HK-2 (cell line): ENCODE data around the gene TMEM232.
"Not testable (repeated sequence)": the region's sequence is repeated elsewhere in the genome, so short reads cannot be mapped to it uniquely, and the experiment has no call there.

Source experiments
- DNase-seq: peaks from one replicate; pipeline ENCODE4 v3.0.0-alpha.2; 2018; ENCODE audit not compliant: unreplicated experiment

The TMEM232 gene

DNA sequence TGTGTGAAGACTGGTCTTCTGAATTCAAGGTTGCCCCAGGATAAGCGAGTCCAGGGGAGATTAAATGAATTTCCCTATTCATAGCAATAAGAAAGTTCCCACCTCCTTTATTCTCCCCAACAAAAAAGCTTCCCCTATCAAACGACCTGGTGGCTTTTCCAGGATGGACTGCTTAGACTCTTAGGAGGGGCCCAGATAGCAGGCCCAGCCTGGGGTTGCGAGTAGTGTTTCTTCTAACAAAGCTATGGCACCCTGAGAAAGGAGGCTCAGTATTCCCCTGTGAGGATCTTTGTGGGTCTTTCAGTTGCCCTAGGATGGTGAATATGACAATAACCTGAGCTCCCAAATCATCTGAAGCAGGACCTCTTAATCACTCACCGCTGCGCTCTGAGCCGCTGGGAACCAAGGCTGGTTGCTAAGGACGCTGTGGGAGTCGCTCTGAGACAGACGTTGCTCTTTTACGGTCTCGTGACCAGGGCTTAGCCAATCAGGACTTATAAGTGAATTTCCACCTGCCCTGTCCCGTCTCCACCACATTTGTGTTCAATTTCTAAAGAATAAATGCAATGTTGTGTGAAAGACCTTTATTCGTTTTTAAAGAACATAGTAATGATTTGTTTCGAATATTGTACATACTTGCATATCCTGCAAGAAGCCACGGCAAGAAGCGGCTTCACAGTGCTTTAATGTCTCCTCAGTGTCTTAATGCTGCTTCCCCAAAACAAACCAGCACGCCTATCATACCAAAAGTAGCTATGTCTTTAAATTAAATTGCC lies at the start of gene TMEM232:
TSS of gene TMEM232 (minus strand) at position 423 of the 776 bp plus-strand sequence. CDS start 59,319 bp downstream, outside the sequence.
- DNase-seq: peak; percentile 62

DNA sequence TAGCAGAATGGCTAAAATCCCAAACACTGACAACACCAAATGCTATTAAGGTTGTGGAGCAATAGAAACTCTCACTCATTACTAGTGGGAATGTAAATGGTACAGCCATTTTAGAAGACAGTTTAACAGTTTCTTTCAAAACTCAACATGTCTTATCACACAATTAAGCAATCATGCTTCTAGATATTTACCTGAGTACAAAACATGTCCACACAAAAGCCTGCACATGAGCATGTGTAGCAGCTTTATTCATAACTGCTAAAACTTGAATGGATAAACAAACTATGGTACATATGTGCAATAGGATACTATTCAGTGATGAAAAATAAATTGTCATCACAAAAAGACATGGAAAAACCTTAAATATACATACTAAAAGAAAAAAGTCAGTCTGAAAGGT lies 43.8 kb upstream of the TMEM232 start:
- DNase-seq: no peak

DNA sequence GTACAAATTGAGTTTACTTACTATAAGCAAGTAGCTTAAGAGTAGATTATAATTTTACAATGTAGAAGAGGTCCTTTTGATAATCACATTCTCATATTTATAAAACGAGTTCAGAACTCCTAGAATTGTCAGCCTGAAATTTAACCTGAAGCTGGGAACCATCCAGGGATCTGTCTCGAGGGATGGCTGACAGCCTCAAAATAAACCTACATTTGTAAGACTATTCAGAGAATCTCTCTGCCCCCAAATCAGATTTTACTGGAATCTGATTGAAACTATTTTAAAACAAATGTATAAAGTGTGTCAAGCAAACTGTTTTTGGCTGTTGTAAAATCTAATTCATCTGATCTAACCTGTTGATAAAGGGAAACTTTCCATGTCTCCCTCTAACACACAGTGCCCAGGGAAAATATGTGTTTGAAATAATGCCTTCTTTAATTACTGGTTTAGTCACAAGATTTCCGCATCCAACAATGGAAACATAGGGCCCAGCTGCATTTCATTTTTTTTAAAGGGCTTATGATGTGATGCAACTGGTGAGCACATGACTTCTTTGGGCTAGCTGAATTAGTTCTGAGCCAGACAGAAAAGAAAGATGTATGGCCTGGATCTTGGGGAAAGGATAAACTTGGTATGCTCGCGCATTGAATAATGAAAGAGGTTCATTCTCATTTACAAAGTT lies 42.7 kb upstream of the TMEM232 start:
- DNase-seq: no peak

DNA sequence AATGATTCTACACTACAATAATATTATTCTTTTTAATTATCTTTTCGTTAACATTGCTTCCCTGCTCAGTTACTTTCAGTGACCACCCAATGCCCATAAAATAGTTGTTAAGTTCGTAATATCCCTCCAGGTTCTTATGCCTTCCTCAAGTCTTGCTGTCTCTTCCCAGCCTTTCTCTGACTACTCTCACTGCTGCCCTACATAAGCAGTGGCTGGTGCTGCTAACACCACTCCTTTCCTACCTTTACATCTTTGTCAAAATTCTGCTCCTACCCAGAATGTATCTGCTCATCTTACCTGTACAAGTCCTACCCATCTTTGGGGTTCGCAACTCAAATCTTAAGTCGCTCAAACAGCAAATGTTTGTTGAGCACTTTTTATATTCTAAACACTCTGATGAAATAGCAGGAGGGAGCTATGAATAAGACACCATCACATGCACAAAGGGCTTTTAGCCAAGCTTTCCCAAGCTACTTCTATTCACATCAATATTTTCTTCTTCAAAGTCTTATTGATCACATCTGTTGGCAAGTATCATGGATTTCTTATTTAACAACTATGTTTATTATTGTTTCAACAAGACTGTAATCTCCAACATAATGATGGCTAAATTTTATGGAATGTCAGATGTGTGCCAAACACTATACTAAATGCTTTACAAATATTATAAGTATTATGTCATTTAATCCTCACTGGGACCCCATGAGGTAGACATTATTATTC lies 41.8 kb upstream of the TMEM232 start:
- DNase-seq: no peak

DNA sequence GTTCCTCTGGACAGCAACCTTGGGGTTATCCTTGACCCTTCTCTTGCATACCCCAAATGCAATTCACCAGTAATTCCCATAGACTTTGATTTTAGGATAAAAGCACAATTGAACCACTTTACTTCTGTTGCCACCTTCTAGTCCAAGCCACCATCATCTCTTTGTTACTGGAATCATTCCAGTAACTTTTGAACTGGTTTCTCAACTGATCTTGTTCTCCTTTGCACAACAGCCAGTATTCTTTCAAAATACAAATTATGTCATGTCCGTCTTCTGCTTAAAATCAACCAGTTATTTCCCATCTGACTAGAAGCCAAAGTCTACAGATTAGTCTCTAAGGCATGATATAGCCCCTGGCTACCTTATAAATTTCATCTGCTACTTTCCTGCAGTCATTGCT lies 33.7 kb upstream of the TMEM232 start:
- no peak for DNase-seq

DNA sequence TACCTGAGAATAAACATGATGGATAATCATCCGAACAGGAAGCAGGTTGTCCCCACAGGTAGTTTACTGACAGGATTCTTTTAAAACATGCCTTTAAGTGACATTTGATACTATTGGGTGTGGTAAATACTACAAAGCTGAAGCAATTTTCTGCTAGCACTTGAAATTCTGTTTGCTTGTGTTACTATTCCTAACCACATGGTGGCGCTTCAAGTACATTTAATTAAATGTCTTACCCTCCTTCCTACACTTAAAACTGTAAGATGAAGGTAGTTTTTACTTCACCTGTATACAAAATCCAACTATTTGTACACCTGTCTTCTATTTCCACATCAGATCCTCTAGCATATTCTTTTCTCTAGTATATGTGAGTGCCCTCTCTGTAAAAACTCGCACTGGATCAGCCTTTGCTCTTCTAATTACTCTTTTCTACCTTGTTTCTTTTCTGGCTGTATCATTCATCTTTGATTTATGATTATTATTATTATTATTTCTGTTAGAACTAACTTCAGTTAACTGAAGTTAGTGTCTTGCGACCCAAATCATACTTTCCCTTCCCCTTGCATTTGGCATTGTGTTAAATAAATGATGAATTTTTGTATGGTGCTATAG lies 30.8 kb upstream of the TMEM232 start:
- DNase-seq: no peak

DNA sequence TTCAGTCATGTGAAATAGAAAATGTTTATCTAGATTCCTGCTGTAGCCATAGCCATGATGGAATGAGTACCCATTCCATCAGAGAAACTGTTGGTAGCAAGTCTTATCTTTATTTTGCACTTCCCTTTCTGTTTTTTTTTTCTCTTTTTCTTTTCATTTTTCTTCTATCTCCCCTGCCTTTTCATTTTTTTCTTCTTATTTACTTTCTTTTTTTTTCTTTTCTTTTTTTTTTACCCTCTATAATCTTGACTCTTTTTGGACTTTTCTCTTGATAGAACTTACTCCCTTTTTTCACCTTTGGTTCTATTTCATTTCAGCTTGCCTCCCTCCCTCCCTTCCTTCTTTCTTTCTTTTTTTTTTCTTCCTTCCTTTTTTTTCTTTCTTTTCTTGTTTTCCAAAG lies 27.7 kb upstream of the TMEM232 start:
- DNase-seq: no peak

DNA sequence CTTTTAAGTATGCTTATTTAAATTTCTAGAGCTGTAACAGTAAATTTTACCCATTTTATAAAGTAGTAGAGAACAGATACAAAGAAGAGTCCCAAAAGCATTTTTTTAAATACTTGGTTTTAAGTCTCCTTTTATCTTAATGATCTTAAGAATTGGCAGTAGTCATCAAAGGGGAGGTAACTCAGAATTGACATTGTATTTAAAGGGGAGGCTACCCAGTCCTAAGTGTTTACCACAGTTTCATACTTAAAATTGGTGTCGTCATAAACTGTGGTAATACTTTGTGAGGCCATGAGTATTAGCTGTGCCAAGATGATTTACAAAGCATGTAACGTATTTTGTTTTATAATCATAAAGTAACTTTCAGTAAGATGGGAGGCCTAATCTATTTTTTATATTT lies 27.1 kb upstream of the TMEM232 start:
- no peak for DNase-seq

DNA sequence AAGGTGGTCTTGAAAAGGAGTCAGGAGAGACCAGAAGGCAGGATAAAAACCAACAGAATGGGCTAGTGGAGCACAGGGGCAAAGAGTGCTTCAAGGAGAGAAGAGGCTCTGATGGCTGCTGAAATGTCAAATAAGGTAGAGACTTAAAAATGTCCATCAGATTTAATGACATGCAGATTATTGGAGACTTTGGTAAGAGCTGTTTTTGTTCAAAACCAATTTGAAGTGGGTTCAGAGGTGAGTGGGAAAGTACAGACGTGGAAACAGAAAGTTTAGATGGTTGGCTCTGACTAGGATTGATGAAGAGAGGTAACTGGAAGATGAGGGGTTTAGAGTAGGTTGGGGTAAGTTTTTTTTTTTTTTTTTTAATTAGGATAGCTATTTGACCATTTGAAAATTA lies 26.5 kb upstream of the TMEM232 start:
- no peak for DNase-seq

DNA sequence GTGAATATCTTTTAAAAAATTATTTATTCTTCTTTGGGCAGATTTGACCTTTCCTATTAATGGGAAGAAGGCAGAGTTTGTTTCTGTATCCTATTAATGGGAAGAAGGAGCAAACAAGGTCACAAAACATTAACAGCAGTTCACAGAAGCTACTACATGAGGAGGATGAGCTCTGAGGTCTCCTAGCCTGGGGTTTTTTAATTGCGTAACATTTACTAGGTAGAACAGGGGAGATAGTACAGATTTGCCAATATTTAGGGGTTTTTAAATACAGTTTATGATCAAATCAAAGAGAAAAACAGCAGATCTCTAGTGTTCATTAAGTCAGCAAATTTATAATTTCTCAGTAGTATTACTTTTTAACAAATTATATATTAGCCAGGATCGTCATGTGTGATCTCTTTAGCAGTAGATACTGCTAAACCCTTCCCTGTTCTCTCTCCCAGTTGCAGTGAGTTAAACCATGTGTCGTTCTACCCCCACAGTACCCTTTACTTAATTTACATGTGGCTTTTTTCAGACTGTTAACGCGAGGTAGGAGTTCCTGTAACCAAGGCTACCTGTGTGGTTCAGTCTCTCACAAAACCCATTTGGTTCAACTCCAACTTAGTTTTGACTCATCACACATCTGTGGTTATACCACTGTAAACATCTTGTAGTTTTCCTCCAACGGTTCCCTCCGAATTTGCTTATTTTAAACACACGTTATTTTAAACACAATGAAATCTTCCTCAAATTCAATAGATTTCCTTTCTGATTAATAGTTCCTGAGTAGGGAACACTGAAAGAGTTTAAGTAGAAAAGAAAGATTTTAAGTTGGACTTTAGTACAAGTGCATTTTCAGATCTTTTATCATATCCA lies 25.7 kb upstream of the TMEM232 start:
- no peak for DNase-seq

DNA sequence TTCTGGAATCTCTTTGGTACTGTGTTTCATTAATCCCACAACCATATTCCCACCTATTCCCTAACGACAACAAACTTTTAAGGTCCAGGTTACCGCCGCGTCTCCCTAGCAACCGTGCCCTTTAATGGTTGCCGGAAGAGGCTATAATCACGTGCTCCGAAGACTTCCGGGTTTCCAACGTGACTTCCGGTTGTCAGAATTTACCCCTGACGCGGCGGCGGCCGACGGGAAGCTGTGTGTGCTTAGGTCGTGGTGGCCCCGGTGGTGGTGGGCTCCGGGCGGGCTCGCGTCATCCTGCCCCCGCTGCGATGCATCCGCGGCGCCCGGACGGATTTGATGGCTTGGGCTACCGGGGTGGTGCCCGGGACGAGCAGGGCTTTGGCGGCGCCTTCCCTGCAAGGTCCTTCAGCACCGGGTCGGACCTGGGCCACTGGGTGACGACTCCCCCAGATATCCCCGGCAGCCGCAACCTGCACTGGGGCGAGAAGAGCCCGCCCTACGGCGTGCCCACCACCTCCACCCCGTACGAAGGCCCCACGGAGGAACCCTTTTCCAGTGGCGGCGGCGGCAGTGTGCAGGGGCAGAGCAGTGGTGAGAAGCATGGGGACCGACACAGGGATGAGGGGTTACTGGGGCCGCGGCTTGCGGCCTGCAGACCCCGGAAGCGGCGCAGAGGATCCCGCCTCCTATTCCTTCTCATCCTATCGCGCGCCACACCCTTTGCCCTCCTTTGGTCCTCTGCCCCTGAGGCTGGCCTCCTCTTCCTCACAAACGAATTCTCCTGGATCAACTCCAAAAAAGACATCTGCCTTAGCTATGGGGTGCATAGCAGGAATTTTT lies 12.6 kb upstream of the TMEM232 start, which contains the start of gene SLC25A46:
TSS of gene SLC25A46 (plus strand) at position 196 of the 840 bp plus-strand sequence. CDS start at position 309, 113 bp downstream.
- peak; percentile 75 for DNase-seq

DNA sequence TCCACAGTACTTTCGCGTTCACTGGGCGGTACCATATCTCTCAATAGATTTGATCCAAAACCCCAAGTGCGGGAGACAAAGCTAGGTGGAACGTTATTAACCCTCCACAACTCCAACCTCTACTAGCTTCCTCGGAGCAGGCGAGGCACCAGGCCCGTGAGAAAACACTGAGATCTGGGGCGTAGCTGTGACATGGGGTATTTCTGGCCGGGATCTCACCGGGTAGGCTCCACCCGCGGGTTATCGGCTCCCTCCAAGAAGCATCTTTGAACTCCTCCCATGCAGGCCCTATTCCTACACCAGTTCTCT lies 12.0 kb upstream of the TMEM232 start:
- DNase-seq: no peak

DNA sequence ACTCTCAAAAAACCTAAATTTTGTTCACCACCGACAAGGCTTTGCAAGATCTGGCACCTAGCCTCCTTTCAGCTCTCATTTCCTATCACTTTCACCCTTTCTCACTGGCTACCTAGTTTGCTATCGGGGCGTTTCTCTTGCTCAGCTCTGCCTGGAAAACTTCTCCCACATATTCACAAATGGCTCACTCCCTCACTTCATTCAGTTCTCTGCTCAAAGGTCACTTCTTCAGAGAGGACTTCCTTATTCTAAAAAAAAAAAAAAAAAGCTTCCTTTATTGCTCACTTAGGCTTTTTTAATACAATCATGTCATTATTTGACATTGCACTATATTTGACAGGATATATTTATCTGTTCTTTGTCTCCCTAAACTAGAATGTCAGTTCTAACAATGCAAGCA lies 10.3 kb upstream of the TMEM232 start:
- DNase-seq: no peak

DNA sequence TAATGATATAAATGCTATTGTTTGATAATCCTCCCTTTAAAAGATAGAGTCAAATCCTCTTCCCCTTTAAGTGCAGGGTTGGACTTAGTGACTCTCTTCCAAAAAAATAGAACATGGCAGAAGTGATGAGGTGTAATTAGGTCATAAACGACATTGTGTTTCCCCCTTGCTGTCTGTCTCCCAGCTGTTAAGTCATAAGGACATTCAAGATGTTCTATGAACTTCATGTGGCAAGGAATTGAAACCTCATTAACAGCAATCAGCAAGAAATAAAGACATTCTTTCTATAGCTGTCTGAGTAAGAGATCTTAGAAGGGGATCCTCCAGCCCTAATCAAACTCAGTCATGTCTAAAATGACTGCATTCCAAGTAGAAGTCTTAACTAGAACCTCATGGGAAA lies 9.1 kb upstream of the TMEM232 start:
- DNase-seq: no peak

DNA sequence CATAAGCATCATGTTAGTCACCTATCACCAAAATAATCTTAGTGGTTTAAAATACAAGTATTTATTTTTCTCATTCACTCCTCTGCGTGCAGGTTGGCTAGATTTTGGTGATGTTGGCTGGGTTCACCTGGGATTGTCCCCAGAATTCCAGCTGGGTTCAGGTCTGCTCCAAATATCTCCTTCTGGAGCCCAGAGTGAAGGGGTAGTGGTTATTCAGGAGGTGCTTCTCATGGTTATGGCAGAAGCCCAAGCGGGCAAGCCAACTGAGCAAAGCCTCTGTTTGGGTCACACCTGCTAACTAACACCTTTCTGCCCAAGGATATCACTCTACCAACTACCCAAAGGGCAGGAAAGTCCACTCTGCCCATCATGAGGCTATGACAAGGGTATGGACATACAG lies 7.6 kb upstream of the TMEM232 start:
- DNase-seq: no peak

DNA sequence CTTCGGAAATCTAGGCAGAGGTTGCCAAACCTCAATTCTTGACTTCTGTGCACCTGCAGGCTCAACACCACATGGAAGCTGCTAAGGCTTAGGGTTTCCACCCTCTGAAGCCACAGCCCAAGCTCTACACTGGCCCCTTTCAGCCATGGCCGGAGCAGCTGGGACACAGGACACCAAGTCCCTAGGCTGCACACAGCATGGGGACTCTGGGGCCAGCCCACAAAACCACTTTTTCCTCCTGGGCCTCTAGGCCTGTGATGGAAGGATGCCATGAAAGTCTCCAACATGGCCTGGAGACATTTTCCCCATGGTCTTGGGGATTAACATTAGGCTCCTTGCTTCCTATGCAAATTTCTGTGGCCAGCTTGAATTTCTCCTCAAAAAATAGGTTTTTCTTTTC lies 5.0 kb upstream of the TMEM232 start:
- not testable (repeated sequence) for DNase-seq

DNA sequence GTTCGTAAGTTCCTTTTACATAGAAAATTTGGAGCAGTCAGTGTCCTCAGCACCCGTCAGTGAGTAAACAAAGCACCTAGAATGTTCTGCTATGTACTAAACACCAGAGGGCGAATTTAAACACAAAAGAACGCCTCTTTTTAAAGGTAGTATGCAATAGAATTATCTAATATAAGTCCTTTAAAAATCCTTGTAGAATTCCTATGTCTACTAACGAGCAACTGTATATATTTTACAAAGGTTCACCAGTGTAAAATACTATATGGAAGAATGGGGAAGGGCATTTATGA lies 499 bp upstream of the TMEM232 start:
- no peak for DNase-seq

DNA sequence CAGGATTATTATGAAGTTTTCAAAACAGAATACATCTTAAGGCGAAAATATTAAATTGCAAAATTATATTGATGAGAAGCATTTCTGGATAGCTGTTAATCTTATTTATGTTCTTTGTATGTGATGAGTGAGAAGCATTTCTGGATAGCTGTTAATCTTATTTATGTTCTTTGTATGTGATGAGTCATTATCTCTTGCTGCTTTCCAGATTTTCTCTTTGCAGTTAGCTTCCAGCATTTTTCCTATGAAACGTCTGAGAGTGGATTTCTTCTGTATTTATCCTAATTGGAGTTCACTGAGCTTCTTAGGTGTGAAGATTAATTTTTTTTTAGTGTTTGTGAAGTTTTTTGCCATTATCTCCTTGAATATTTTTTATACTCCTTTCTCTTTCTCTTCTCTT lies 8.2 kb downstream of the TMEM232 start:
- DNase-seq: no peak

DNA sequence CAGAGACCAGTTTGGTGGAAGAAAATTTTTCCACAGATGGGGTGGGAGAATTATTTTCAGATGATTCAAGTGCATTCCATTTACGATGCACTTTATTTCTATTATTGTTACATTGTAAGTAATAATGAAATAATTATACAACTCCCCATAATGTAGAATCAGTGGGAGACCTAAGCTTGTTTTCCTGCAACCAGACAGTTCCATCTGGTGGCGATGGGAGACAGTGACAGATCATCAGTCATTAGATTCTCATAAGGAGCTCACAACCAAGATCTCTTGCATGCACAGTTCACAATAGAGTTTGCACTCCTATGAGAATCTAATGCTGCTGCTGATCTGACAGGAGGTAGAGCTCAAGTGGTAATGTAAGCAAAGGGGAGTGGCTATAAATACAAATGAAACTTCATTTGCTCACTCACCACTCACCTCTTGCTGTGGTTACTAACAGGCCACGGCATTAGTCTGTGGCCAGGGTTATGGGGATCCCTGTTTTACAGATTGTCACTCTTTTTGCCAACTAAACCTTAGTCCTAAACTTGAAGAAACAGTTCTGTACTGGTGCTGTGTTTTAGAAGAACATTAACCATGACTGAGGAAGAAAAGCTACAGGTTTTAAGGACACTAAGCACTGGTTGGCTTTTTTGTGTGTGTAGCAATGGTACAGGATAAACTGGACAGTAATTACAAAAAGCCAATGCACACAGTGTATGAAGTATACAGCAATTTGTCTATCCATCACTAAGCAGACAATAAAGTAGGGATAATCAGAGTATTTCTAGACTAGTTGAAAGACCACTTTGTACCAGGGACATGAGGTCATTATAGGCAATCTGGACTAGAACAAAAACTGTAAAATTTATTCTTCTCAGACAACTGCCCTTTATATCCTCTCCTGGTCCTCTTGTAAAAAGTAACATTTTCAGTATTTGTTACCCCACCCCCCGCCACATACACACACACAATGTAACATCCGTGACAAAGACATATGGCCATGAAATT lies 9.9 kb downstream of the TMEM232 start:
- no peak for DNase-seq
